ENCODE results near the gene CNTNAP4.

CNTNAP4 gene

DNA sequence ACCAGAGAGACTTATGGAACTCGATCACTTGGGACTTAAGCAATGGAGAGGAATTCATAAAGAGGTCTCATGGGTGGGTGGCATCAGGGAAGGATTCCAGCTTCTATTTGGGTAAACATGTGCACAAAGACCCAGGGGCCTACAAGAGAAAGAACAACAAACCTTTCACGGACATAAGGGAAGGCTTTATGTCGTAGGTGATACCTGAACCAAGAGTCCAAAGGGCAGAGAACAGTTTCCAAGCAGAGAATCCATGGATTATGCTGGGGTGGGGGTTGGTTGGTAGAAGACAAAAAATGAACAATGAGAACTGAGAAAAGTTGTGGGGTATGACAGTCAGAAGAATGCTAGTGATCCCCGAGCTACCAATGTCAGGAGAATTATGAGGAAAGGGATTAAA, 119.8 kb downstream of the CNTNAP4 start:
- DNase-seq (ENCODE audit: low spot score) = no peak

DNA sequence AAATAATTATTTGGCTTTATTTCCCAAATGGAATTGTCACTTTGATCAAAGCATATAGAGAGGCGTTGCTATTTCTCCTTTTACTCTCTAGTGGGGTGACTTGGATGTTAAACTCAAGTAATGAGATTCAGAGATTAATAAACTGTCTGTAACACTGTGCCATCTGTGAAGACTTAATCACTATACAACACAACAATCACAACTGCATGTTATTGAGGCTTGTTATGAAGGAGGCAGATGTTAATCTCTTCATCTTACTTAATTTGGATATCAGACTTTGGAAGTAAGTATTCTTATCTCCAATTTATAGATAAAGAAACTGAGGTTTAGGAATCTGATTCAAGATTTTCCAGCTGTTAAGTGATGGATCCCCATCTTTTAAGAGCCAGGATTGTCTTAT, 132.5 kb downstream of the CNTNAP4 start:
- DNase-seq (ENCODE audit: low spot score) = no peak

DNA sequence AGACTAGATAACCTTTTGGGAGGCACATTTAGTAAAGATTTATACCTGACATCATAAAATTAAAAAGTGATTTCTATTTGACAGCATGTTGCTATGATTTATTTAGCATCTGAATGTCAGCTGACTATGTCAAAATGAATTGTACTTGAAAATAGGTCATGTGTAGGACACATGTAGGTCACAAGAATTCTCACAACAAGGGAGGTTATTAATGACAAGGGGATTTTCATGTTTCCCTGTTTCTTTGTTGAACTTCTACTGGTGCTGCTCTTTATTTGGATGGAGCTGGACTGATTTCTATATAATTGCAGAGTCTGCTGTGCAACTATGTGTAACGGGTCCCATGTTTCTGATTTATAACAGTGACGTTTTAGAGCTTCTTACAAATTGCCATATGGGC, 144.4 kb downstream of the CNTNAP4 start:
- DNase-seq (ENCODE audit: low spot score) = no peak

DNA sequence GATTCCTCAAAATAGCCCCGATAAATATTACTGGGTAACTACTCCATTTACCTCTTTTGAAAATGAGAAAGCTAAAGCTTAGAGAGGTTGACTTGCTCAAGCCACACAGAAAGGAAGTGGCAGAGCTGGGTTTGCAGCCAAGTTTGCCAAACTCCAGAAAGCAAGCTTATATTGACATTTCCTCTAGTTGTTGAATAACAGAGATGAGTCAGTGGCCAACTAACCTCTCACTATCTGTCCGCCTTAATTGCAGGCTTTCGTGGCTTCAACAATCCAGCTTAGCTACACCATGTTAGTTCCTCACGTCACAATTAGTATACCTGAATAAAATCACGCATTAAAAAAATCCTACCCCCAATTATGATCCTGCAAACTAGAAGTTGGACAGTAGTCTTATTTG, 151.7 kb downstream of the CNTNAP4 start:
- DNase-seq (ENCODE audit: low spot score) = no peak

DNA sequence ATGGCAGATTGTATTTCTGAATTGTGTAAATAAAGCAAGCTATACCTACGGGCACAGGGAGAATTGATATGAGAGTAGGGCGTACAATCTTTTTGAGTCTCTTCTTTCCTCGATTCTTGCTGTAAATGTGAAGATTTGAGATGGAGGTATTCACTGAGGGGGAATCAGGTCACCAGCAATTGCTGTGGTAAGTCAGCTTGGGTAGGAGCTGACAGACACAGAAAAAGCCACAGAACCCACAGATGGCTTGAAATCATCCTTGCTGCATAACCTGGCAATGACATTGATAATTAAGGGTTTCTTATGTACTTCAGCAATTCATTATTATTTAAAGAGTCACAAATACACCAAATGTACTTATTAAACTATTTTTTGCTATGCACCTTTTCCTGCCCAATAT, 164.2 kb downstream of the CNTNAP4 start:
- no peak for DNase-seq (ENCODE audit: low spot score)

DNA sequence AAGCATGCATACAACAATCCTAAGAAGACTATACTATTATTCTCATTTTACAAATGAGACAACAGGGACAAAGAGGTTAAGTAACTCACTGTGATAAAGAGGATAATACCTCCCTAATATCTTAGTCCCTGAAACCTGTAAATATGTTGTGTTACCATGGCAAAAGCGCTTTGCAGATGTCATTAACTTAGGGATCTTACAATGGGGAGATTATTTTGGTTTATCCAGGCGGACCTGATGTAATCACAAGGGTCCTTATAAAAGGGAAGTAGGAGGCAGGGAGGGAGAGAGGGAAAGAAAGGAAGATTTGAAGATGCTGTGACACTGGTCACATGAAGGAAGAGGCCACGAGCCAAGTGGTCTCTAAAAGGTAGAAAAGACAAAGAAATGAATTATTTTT, 164.7 kb downstream of the CNTNAP4 start:
- peak; percentile 54 for DNase-seq (ENCODE audit: low spot score)

DNA sequence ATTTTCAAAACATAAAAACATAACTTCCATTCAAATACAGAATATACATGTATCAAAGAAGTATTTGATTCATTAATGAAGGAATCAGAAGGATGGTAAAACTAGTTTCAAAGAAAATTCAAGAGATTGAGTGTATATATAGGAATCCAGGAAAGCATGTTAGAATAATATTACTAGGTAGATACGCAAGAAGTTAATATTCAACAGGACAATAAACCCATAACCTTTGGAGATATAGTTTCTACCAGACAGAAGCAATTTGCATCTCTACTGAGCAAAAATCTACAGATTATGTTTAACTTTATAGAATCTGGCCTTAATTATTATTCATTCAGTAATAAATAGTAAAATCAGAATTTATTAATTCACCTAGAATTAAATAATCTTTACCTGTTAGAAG, 166.8 kb downstream of the CNTNAP4 start:
- DNase-seq (ENCODE audit: low spot score) = no peak

DNA sequence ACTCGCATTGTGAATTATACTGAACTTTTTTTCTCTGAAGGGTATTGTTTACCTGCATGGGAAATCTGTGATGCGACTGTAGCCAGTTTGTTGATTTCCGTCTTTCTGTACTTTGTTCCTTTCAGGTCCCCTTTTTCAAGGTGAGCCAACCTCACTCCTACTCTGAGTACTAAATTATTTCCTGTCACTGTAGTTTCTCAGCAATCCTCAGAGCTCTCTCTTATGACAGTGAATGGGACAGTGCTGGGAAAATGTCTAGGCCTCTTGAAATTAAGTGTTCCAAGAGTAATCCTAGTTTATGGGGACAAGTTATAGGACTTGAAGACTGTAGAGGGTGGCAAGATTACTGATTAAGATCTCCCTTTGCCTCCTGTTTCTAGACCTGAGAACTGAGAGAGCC, 167.6 kb downstream of the CNTNAP4 start:
- DNase-seq (ENCODE audit: low spot score) = no peak

DNA sequence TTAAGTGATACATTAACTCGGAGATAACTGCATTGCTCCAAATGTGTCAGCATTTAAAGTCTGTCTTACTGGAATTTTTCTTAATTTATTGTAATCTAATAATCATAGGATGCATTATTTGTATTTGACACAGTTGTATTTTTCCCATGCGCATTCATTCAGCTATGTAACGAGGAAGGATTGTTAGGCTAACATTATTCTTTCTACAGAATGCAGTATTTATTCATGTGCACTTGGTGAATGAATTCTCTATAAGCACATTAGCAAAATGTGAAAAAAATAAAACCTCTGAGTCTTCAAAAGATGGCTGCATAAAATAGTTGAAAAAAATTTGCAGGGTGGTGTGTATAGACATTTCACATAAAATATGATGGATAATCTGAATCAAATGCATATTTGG, 168.6 kb downstream of the CNTNAP4 start:
- no peak for DNase-seq (ENCODE audit: low spot score)

DNA sequence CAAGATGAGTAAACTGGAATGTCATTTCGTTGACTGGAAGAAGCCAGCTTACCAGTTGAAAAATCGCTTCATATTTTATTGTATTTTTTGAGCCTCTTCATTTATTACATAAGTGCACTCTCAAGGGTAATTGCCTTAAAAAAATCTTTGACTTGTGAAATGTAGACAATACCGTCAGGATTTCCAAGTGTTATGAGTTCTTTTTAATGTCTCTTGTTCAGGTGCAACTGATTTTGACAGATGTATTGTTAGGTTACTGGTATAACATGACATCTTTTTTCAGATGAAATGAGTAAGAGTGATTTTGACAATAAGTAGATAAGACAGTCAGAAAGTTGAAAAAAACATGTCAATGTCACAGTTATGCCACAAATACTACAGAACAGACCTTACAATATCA, 169.1 kb downstream of the CNTNAP4 start:
- DNase-seq (ENCODE audit: low spot score) = no peak

DNA sequence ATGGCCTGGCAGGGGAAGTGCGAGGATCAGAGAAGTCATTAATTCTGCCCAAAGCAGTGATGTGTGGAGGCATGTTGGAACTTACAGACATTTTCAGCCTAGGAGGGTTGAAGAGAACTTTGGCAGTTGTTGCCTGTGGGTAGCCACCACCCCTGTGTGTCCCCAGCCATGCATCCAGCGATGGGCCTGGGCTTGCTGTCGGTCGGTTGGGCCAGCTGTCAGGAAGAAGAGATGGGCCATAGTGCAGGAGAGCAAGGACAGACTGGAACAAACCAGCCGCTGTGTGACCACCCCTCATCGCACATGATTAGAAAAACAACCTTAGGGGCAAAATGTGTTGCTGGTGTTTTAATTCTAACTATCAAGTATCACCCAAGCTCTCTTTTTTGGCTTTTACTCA, 173.7 kb downstream of the CNTNAP4 start:
- no peak for DNase-seq (ENCODE audit: low spot score)

DNA sequence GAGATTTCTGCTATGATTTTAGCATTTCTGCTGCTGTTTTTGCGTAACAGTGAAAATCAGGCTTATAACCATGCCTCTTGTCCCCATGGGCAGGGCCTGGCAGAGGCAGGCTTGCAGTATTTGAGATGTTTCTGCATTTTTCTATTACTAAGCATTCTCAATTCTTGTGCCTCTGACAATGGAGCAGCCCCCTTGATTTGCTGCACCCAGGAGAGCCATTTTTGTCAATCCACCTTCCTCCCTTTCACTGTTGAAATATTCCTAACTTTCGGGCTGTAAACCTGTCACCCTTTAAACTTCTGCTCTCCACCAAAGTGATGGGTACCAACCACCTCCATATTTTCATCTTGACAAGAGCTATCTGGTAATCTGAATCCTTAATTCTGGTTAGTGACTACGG, 178.1 kb downstream of the CNTNAP4 start:
- no peak for DNase-seq (ENCODE audit: low spot score)

DNA sequence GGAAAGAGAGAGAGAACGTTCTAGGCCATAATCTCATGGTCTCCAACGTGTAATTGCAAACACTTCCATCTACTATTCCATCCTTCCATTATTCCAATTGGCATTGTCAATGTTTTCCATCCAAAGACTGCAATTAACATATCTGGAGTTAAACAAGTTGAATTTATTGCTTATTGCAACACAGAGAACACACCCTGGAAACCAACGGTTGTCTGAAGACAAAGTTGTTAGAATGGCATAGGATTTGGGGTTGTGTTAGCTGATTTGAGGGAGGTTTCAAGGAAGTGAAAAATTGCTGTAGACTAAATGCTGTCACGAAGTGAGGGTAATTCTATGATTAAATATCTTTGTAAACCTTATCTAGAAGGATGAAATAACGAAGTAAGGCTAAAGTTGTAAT, 178.8 kb downstream of the CNTNAP4 start:
- no peak for DNase-seq (ENCODE audit: low spot score)

DNA sequence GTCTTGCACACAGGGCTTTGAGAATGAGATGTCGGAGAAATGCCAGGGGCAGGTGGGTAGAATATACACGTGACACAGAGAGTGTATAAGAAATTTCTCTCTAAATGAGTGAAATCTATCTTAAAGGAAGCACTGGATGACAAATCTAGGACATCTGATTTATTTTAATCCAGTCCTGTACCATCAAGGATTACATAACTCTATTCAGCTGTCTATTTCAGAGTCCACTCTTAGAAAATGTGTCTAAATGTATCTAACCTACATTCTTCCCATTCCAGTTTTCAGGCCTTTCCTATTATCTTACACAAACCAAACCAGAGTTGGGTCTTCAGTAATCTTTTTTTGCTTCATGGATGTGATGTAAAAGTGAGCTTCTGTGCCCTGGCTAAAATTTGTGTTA, 181.9 kb downstream of the CNTNAP4 start:
- no peak for DNase-seq (ENCODE audit: low spot score)

DNA sequence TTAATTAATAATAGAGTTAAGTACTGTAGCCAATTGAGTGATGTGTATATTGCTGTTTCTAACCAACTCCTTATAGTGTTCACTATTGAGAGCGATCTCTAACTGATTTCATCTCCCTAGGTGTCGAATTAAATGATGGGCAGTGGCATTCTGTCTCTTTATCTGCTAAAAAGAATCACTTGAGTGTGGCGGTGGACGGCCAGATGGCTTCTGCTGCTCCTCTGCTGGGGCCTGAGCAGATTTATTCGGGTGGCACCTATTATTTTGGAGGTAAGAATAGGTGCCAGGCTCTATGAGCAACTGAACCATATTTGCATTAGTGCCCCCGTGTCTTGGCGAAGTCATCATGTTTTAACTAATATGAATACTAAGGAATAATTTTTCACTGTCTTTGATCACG, 184.6 kb downstream of the CNTNAP4 start:
- DNase-seq (ENCODE audit: low spot score) = no peak

DNA sequence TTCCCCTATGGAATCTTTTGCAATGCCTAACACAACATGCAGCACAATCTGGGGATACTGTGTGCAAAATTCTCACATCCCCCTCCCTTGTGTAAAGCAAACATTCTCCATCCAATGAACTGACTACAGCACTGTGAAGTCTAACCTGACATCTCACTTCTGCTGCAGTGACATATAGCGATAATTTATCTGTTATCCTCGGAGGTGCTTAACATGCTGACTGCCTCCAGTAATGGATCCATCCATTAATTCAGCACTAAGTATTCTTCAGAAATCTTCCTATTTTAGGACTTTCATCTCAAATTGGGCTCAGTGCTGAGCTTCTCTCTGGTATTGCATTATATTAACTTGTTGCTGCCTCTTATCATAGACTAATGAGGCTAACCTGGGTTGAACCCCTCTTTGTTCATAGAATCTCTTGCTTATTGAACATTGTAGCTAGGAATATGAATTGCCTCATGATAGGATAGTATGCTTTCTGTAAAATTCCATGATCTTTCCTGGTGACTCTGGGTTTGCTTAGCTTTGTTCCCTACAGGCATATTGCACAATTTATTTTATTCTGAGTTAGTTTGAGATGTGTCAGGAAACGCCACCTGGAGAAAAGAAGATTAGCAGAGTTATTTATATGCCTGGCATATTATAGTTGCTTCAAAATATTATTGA, 187.9 kb downstream of the CNTNAP4 start:
- DNase-seq (ENCODE audit: low spot score) = no peak

DNA sequence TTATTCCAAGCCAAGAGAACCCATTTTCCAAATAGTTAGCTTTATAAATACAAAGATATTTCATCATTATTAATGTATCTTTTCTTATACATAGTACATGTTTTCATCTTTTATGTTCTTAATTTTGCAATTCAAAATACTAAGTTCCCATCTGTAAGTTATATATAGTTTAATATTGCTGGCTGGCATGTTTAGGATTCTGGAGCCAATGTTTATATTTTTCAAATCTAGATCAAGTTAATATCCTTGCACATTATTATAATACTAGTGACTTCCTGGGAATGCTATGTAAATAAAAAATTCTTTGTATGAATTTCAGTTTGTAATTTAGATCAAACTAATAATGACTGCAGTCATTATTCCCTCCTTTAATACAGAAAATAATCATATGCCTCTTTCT, 189.7 kb downstream of the CNTNAP4 start:
- no peak for DNase-seq (ENCODE audit: low spot score)

DNA sequence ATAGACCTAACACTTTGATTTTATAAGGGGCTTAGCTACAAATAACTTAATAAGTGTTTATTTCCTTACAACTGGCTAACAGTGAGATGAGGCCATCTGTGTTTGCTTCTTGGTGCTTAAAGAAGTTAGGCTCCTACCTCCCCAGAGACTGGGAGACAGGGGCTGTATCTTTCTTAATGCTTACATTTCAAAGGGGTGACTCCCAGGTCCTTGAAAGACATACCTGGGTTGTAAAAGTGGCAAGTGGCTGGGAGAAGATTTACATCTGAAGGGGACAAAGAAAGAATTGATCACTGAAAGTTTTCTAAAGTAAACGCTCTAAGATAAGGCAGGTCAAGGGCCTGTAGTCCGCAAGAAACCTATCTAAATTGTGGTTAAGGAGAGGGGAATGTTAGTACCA, 196.8 kb downstream of the CNTNAP4 start:
- peak; percentile 34 for DNase-seq (ENCODE audit: low spot score)

DNA sequence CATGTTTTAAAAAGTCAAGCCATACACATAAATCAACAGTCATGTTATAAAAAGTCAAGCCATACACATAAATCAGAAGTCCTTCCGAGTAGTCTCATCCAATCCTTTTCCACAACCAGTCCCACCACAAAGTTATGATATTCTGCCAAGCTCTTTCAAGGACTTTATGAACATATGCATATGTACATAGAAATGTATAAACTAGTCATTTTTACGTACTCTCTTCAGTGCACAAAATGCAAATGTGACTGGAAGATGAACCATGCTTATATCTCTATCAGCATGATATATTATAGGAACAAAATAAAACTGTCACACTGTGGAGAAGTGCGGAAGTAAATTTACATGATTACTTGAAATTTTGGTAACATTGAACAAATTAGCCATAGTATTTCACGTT, 200.9 kb downstream of the CNTNAP4 start:
- no peak for DNase-seq (ENCODE audit: low spot score)

DNA sequence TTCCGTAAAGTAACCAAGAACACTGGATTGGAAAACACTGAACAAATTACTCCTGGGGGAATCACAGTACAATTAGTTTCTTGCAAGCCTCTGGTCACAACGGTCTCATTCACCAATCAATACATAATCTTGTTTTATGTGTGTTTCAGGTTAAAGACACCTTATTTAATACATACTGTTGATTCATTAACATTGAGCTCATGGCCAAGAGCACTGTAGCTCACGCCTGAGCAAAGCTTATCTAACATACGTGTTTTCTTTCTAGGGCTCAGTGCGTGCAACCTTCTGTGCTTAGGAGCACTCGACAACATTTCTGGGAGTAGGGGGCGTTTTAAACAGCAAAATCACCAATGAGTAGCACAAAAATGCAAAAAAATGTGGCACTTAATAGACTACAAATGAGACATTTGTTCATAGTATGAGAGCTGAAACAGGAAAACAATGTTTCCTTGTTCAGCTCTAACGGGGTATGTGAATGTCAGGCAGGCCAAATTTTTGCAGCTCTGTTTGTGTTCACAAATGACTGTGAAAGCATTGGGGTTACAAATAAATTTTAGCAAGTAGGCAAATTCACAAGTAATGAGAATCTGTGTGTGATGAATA, 206.2 kb downstream of the CNTNAP4 start:
- DNase-seq (ENCODE audit: low spot score) = no peak

DNA sequence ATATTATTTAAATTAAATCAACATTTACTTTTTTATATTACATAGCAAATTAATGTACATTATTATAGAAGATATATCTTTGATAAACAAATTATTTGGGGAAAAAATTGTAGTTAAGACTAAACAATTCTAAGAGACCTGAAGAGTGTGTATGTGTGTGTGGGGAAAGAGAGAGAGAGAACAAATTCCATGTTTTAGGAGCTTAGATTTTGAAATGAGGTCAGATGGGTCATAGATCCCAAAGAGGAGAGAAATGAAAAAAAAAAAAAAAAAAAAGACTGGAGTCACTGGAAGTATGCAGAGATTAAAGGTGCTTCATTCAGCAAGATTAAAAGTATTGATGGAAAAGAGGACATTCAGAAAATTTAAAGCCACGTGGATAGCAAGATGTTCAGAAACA, 206.8 kb downstream of the CNTNAP4 start:
- no peak for DNase-seq (ENCODE audit: low spot score)

DNA sequence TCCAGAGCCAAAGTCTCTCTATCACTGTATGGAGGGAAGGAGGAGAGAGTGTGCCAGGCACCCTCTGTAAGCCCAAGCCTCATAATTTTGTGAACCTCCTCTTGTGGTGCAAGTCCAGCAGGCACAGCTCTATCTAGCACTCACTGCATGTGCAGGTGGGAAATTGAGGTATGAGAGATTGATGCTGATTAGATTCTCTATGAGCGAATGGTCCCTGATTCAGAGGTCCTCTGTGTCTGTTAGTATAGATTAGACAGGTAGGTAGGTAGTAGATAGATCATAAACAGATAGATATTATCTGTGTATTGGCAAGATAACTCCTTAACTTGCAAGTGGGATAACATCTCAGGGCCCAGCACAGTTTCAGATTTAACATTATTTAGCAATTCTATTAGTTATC, 209.5 kb downstream of the CNTNAP4 start:
- DNase-seq (ENCODE audit: low spot score) = no peak

DNA sequence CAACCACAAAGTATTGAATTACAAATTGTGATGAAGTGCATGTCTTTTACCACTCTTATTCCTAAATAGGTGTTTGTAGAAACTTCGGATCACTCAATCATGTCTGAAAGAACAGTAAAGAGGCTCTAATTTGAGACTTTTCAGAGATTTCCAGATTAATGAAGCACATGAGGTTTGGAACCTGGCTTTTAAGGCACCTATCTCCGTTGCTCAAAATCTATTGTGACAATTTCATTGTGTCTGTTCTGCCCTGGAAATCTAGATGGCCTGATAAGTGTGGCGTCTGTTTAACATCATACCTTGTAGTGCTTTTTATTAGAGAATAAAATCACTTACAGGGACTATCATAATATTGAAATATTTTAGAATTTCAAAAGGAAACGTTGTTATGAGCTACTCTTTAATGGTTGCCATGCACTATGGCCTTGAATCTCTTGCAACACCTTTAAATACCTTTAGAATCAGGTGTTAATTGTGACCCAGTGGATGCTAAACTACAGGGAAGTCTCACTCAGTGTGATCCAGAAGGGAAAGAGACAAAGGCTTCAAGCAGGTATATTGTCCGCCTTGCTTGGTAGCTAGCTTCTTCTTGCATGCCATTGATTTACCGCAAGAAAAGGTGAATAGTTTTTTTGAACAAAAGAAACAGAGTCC, 210.3 kb downstream of the CNTNAP4 start:
- no peak for DNase-seq (ENCODE audit: low spot score)

DNA sequence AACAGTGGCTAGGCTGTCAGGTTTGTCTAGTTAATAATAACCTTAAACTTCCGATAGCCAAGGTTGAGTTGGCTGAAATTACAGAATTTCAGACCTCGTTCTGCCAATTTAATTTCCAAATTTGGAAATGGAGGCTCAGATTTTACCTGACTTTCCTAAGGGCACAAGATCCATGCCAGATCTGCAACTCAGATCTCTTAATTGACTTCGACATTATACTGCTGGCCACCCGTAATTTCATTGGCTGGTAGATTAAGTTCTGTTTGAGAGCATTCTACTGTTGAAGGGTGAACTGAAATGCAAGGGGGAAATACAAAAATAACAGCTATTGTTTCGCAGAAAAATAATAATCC, 210.8 kb downstream of the CNTNAP4 start:
- DNase-seq (ENCODE audit: low spot score) = no peak

Measured in D341Med (cell line).